H9 (cell line): ENCODE data around the gene WDR7. TPM values are rescaled to one million over a fixed set of nuclear protein-coding genes. Genes with fewer than 3 reads are reported as not detected.
A peak's percentile ranks its signal among the peaks of the same experiment; 100 is the strongest.

Experiments
- DNase-seq: peaks from one replicate; pipeline ENCODE4 v3.0.0-alpha.2; 2017
- H2AFZ ChIP-seq: one replicate; pipeline ENCODE4 v1.6.1; 2013; ENCODE audit warnings: mild to moderate bottlenecking, low read length, control low read depth, moderate library complexity
- H2AK5ac ChIP-seq: 2 replicates; pipeline ENCODE4 v1.6.1; 2013; ENCODE audit warnings: low read length, control low read depth, mixed read lengths; ENCODE audit not compliant: insufficient read length
- H2BK120ac ChIP-seq: one replicate; pipeline ENCODE4 v1.6.1; 2013; ENCODE audit warnings: low read depth, mild to moderate bottlenecking, low read length, control low read depth, inconsistent platforms; ENCODE audit not compliant: poor library complexity, severe bottlenecking
- H2BK12ac ChIP-seq: 2 replicates; pipeline ENCODE4 v1.6.1; 2013; ENCODE audit warnings: low read length, control low read depth, mixed read lengths, low read depth; ENCODE audit not compliant: insufficient read length
- H2BK15ac ChIP-seq: 2 replicates; pipeline ENCODE4 v1.6.1; 2013; ENCODE audit warnings: low read depth, low read length, control low read depth
- H2BK20ac ChIP-seq: one replicate; pipeline ENCODE4 v1.6.1; 2013; ENCODE audit warnings: low read depth, mild to moderate bottlenecking, low read length, control low read depth, inconsistent platforms; ENCODE audit not compliant: poor library complexity, severe bottlenecking
- H2BK5ac ChIP-seq: 2 replicates; pipeline ENCODE4 v1.6.1; 2013; ENCODE audit warnings: low read length, control low read depth, mixed read lengths; ENCODE audit not compliant: insufficient read length
- H3K14ac ChIP-seq: 2 replicates; pipeline ENCODE4 v1.6.1; 2013; ENCODE audit warnings: low read length, control low read depth; ENCODE audit not compliant: insufficient read depth
- H3K18ac ChIP-seq: 2 replicates; pipeline ENCODE4 v1.6.1; 2013; ENCODE audit warnings: low read depth, mild to moderate bottlenecking, mixed read lengths, low read length, control low read depth; ENCODE audit not compliant: insufficient read length
- H3K23ac ChIP-seq: 2 replicates; pipeline ENCODE4 v1.6.1; 2013; ENCODE audit warnings: low read length, control low read depth, mixed read lengths, low read depth; ENCODE audit not compliant: insufficient read length
- H3K23me2 ChIP-seq: 2 replicates; pipeline ENCODE4 v1.6.1; 2013; ENCODE audit warnings: low read depth, mild to moderate bottlenecking, mixed read lengths, low read length, control low read depth; ENCODE audit not compliant: insufficient read length, poor library complexity, severe bottlenecking
- H3K27ac ChIP-seq: 2 replicates; pipeline ENCODE4 v1.5.1; 2013; ENCODE audit warnings: low read length, control low read depth, mixed read lengths, low read depth; ENCODE audit not compliant: insufficient read length
- H3K27me3 ChIP-seq: 2 replicates; pipeline ENCODE4 v1.6.1; 2013; ENCODE audit warnings: low read length, control low read depth, inconsistent platforms; ENCODE audit not compliant: insufficient read depth
- H3K4ac ChIP-seq: 2 replicates; pipeline ENCODE4 v1.6.1; 2013; ENCODE audit warnings: low read depth, mild to moderate bottlenecking, control low read depth, inconsistent platforms, low read length, moderate library complexity
- H3K4me1 ChIP-seq: 2 replicates; pipeline ENCODE4 v1.6.1; 2013; ENCODE audit warnings: low read length, control low read depth, inconsistent platforms; ENCODE audit not compliant: insufficient read depth
- H3K4me2 ChIP-seq: 2 replicates; pipeline ENCODE4 v1.6.1; 2013; ENCODE audit warnings: low read length, control low read depth, mixed read lengths; ENCODE audit not compliant: insufficient read length, insufficient read depth
- H3K56ac ChIP-seq: 2 replicates; pipeline ENCODE4 v1.6.1; 2013; ENCODE audit warnings: low read depth, mild to moderate bottlenecking, mixed read lengths, low read length, control low read depth; ENCODE audit not compliant: insufficient read length
- H3K79me1 ChIP-seq: 2 replicates; pipeline ENCODE4 v1.6.1; 2013; ENCODE audit warnings: low read depth, mild to moderate bottlenecking, moderate library complexity, low read length, control low read depth, inconsistent platforms; ENCODE audit not compliant: insufficient read depth, poor library complexity, severe bottlenecking
- H3K79me2 ChIP-seq: 2 replicates; pipeline ENCODE4 v1.6.1; 2013; ENCODE audit warnings: low read length, control low read depth, inconsistent platforms; ENCODE audit not compliant: insufficient read depth
- H3K9ac ChIP-seq: 2 replicates; pipeline ENCODE4 v1.6.1; 2013; ENCODE audit warnings: low read length, control low read depth, mixed read lengths; ENCODE audit not compliant: insufficient read length; ENCODE audit errors: extremely low read depth
- H3K9me3 ChIP-seq: one replicate; pipeline ENCODE4 v1.6.1; 2013; ENCODE audit warnings: low read depth, low read length, inconsistent platforms; ENCODE audit not compliant: control insufficient read depth
- H3T11ph ChIP-seq: one replicate; pipeline ENCODE4 v1.6.1; 2013; ENCODE audit warnings: mild to moderate bottlenecking, low read length, control low read depth, inconsistent platforms
- H4K20me1 ChIP-seq: one replicate; pipeline ENCODE4 v1.6.1; 2013; ENCODE audit not compliant: control insufficient read depth, insufficient read length, insufficient read depth
- H4K5ac ChIP-seq: 2 replicates; pipeline ENCODE4 v1.6.1; 2013; ENCODE audit warnings: low read depth, mild to moderate bottlenecking, mixed read lengths, low read length, control low read depth; ENCODE audit not compliant: insufficient read length
- H4K8ac ChIP-seq: replicated peaks from 2 replicates; pipeline ENCODE4 v1.6.1; 2013; ENCODE audit warnings: low read length, control low read depth, mixed read lengths, low read depth; ENCODE audit not compliant: insufficient read length
- H4K91ac ChIP-seq: 2 replicates; pipeline ENCODE4 v1.6.1; 2013; ENCODE audit warnings: low read depth, mild to moderate bottlenecking, moderate library complexity, mixed read lengths, low read length, control low read depth; ENCODE audit not compliant: insufficient read length
- H3K27ac Mint-ChIP-seq, 3 experiments: 2 replicates in 2 of 3; 3 replicates in 1 of 3; pipeline ENCODE4 v1.8.0; 2020 to 2021; ENCODE audit warnings: mixed read lengths in 3 of 3, mild to moderate bottlenecking in 1 of 3, moderate library complexity in 1 of 3
- H3K27me3 Mint-ChIP-seq: 2 replicates; pipeline ENCODE4 v1.8.0; 2021; ENCODE audit warnings: low read depth, mild to moderate bottlenecking, moderate library complexity, mixed read lengths
- H3K36me3 Mint-ChIP-seq, 3 experiments: 2 replicates in 2 of 3; 3 replicates in 1 of 3; pipeline ENCODE4 v1.8.0; 2020 to 2021; ENCODE audit warnings: low read depth in 3 of 3, mixed read lengths in 3 of 3; ENCODE audit not compliant: insufficient read depth in 1 of 3
- H3K4me1 Mint-ChIP-seq, 2 experiments: 2 replicates each; pipeline ENCODE4 v1.8.0; 2020; ENCODE audit warnings: mixed read lengths in 2 of 2
- H3K4me3 Mint-ChIP-seq, 2 experiments: 2 replicates in 1 of 2; 3 replicates in 1 of 2; pipeline ENCODE4 v1.8.0; 2020 to 2021; ENCODE audit warnings: mild to moderate bottlenecking in 2 of 2, mixed read lengths in 2 of 2, moderate library complexity in 1 of 2
- H3K9me3 Mint-ChIP-seq, 2 experiments: 2 replicates in 1 of 2; 3 replicates in 1 of 2; pipeline ENCODE4 v1.8.0; 2020; ENCODE audit warnings: mild to moderate bottlenecking in 2 of 2, mixed read lengths in 2 of 2, moderate library complexity in 1 of 2
- CTCF ChIP-seq: fragments of 200-600 bp; sonication (generic); conservative IDR thresholded peaks from 3 replicates; pipeline ENCODE4 v1.8.0; 2021; ENCODE audit warnings: antibody characterized with exemption, mild to moderate bottlenecking
- WGBS: extraction: QIAGEN DNeasy Blood & Tissue Kit; methylation state at CpG from one replicate; pipeline ENCODE4 v1.1.7; 2013; ENCODE audit warnings: missing lambda C conversion rate, low lambda C conversion rate, mixed read lengths; ENCODE audit not compliant: insufficient read length; ENCODE audit errors: extremely low coverage; 5-methylcytosine and 5-hydroxymethylcytosine counted together
- total RNA-seq: library from RNA; stranded (reverse); gene quantifications from 2 replicates; pipeline ENCODE4 v1.2.1, GENCODE V29; 2021

Gene WDR7
- total RNA-seq, 1 experiment from 2014 or later = 14.8 TPM

DNA sequence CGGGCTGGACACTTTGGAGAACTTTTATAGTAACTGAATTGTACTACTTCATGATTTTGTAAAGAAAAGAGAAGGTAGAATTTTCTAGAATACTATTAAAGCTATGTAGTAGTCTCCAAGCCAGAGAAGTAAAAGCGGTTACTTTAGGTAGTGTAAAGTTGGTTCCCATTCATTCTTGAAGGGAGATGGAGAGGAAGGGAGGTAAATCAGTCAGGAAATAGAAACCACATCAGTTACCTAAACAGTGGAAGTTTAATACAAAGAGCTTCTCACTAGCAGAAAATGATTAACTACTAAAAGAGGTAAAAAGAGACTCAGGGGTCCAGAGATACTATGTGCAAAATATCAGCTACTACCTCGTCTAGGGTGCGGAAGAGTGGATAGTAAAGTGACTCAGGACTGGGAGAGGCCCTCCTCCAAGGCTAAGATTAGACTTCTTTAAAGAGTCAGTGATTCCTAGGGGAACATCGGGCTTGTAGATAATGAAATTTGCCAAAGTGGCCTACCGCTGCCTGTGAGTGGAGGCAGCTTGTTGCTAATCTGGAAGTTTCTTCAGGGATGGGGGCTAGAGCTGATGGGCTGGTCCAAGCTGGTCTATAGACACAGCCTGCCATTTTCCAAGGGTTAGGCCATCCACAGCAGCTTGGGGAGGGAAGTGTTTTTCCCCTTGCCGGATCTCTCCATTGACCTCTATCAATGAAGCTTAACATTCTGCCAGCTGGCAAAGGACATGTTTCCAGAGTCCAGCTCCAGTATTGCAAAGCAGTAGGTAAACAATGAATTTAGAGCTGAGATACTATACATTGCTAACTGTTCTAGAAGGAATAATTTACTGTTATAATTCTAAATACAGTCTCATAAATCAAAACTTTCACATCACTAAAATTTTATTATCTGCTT is 249.3 kb downstream of the WDR7 start:
- Histone ChIP-seq H2AFZ (no peak overlapping the region), H3T11ph (no peak overlapping the region), H3K27ac (no peak overlapping the region), H4K8ac (no peak overlapping the region), H2BK12ac (no peak overlapping the region), H4K20me1 (no peaks in the 10 kb centered on the region), H4K5ac (peak overlapping the region; percentile 17), H2BK15ac (no peak overlapping the region), H3K18ac (no peak overlapping the region), H3K79me1 (no peaks in the 10 kb centered on the region), H3K4ac (no peak overlapping the region), H2BK5ac (no peak overlapping the region), H3K4me1 (peaks cover 3% of the 10 kb centered on the region; the same call in 1 of the 2 replicates), H4K91ac (no peak overlapping the region), H3K9ac (no peak overlapping the region), H3K23me2 (no peaks in the 10 kb centered on the region), H3K23ac (no peak overlapping the region), H3K27me3 (no peaks in the 10 kb centered on the region), H3K56ac (no peak overlapping the region), H3K79me2 (0 out of 2 replicates have a peak, but pooled peaks cover 2% of the 10 kb centered on the region), H2AK5ac (no peak overlapping the region), H3K9me3 (no peaks in the 10 kb centered on the region), H3K14ac (no peak overlapping the region), H3K4me2 (no peak overlapping the region), H2BK120ac (no peak overlapping the region), H2BK20ac (no peak overlapping the region)
- WGBS = no CpG with 5 or more reads among the region's 7 CpGs
- DNase-seq = no peak
- Mint-ChIP-seq H3K4me3 (no peak overlapping the region), H3K4me1 (peaks cover 6 to 14% of the 10 kb centered on the region in 2 experiments), H3K36me3 (no peaks in the 10 kb centered on the region), H3K27me3 (no peaks in the 10 kb centered on the region), H3K9me3 (no peaks in the 10 kb centered on the region), H3K27ac (peak overlapping the region; percentile 15 to 45 (median 15); a peak in 3 of 7 replicates)
- TF ChIP-seq CTCF = no peak
